Measurements from ENCODE around the gene MRPS5.

The MRPS5 gene

GRCh38 chr2:95087379-95087778 is 34.2 kb downstream of the MRPS5 start:
- H4K20me1 ChIP-seq (ENCODE audit: insufficient read depth, low read length): no peaks in the 10 kb centered on the region
- no peaks in the 10 kb centered on the region for H3K79me2 ChIP-seq (ENCODE audit: insufficient read depth, low read length)
- H3K9me2 ChIP-seq (ENCODE audit: low read depth, low read length): no peaks in the 10 kb centered on the region
- TF ChIP-seq EZH2 (IDR thresholded peaks at IDR 0.05; ENCODE audit: borderline replicate concordance, low read length): no peak
- TF ChIP-seq CTCF (IDR thresholded peaks at IDR 0.05; ENCODE audit: low read length): no peak
- no peak overlapping the region for H3K4me2 ChIP-seq (ENCODE audit: low read length)
- H2AFZ ChIP-seq (ENCODE audit: low read length): no peak overlapping the region
- no peak overlapping the region for H3K4me3 ChIP-seq (ENCODE audit: low read depth, low read length, poor library complexity, severe bottlenecking)
- H3K9ac ChIP-seq (ENCODE audit: low read length): no peak overlapping the region
- H3K4me1 ChIP-seq (ENCODE audit: insufficient read depth, low read length, severe bottlenecking): no peaks in the 10 kb centered on the region
- H3K9me3 ChIP-seq (ENCODE audit: low read length): no peaks in the 10 kb centered on the region
- no peak overlapping the region for H3K27ac ChIP-seq (ENCODE audit: low read depth, low read length, poor library complexity, severe bottlenecking)
- peaks cover 73% of the 10 kb centered on the region for H3K36me3 ChIP-seq (ENCODE audit: insufficient read depth, low read length)
- H3F3A ChIP-seq (ENCODE audit: insufficient read depth, low read length): no peaks in the 10 kb centered on the region
- H3K27me3 ChIP-seq (ENCODE audit: insufficient read depth, low read length): no peaks in the 10 kb centered on the region

DNA sequence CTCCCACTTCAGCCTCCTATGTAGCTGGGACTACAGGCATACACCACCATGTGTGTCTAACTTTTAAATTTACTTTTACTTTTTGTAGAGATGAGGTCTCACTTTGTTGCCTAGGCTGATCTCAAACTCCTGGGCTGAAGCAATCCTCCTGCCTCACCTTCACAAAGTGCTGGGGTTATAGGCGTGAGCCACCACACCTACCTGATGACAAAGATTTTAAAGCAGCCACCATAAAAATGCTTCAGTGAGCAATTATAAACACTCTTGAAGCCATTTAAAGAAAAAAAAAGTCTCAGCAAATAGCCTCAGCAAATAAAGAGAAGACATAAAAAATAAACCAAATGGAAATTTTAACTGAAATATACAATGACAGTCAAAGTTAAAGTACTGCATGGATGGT is 35.6 kb downstream of the MRPS5 start:
- Histone ChIP-seq H3K9ac (ENCODE audit: low read length) (no peak overlapping the region), H3K27me3 (ENCODE audit: insufficient read depth, low read length) (no peaks in the 10 kb centered on the region), H3K4me3 (ENCODE audit: low read depth, low read length, poor library complexity, severe bottlenecking) (no peak overlapping the region), H3K4me2 (ENCODE audit: low read length) (no peak overlapping the region), H3K9me3 (ENCODE audit: low read length) (no peaks in the 10 kb centered on the region), H3K36me3 (ENCODE audit: insufficient read depth, low read length) (peaks cover 60% of the 10 kb centered on the region), H3K9me2 (ENCODE audit: low read depth, low read length) (no peaks in the 10 kb centered on the region), H3K27ac (ENCODE audit: low read depth, low read length, poor library complexity, severe bottlenecking) (no peak overlapping the region), H2AFZ (ENCODE audit: low read length) (no peak overlapping the region), H3K79me2 (ENCODE audit: insufficient read depth, low read length) (no peaks in the 10 kb centered on the region), H3F3A (ENCODE audit: insufficient read depth, low read length) (no peaks in the 10 kb centered on the region), H4K20me1 (ENCODE audit: insufficient read depth, low read length) (no peaks in the 10 kb centered on the region), H3K4me1 (ENCODE audit: insufficient read depth, low read length, severe bottlenecking) (no peaks in the 10 kb centered on the region)
- TF ChIP-seq EZH2 (IDR thresholded peaks at IDR 0.05; ENCODE audit: borderline replicate concordance, low read length): no peak
- TF ChIP-seq CTCF (IDR thresholded peaks at IDR 0.05; ENCODE audit: low read length): no peak

GRCh38 chr2:95082477-95082876 is 39.1 kb downstream of the MRPS5 start:
- H3K36me3 ChIP-seq (ENCODE audit: insufficient read depth, low read length): peaks cover 27% of the 10 kb centered on the region
- no peak overlapping the region for H3K27ac ChIP-seq (ENCODE audit: low read depth, low read length, poor library complexity, severe bottlenecking)
- H3K4me3 ChIP-seq (ENCODE audit: low read depth, low read length, poor library complexity, severe bottlenecking): no peak overlapping the region
- no peaks in the 10 kb centered on the region for H3K4me1 ChIP-seq (ENCODE audit: insufficient read depth, low read length, severe bottlenecking)
- H3K9ac ChIP-seq (ENCODE audit: low read length): no peak overlapping the region
- H2AFZ ChIP-seq (ENCODE audit: low read length): no peak overlapping the region
- TF ChIP-seq EZH2 (IDR thresholded peaks at IDR 0.05; ENCODE audit: borderline replicate concordance, low read length): no peak
- TF ChIP-seq CTCF (IDR thresholded peaks at IDR 0.05; ENCODE audit: low read length): no peak
- no peaks in the 10 kb centered on the region for H4K20me1 ChIP-seq (ENCODE audit: insufficient read depth, low read length)
- H3K79me2 ChIP-seq (ENCODE audit: insufficient read depth, low read length): no peaks in the 10 kb centered on the region
- no peaks in the 10 kb centered on the region for H3K9me3 ChIP-seq (ENCODE audit: low read length)
- no peak overlapping the region for H3K4me2 ChIP-seq (ENCODE audit: low read length)
- no peaks in the 10 kb centered on the region for H3K27me3 ChIP-seq (ENCODE audit: insufficient read depth, low read length)
- no peaks in the 10 kb centered on the region for H3K9me2 ChIP-seq (ENCODE audit: low read depth, low read length)
- no peaks in the 10 kb centered on the region for H3F3A ChIP-seq (ENCODE audit: insufficient read depth, low read length)
